Fibroblast of lung (primary cell): ENCODE measurements around the gene CCDC69. TPM values are rescaled to one million over a fixed set of nuclear protein-coding genes. Genes with fewer than 3 reads are reported as not detected.
"Not testable (repeated sequence)": the region's sequence is repeated elsewhere in the genome, so short reads cannot be mapped to it uniquely, and the experiment has no call there.

Experiments used
- DNase-seq, 2 donors: peaks; one replicate each; pipeline versions ENCODE4 v3.0.0 to v3.0.0-alpha.2; 2010; ENCODE audit warnings: low read depth in 2 of 2
- H2AFZ ChIP-seq: 2 replicates; pipeline ENCODE4 v1.5.1; 2012; ENCODE audit warnings: low read length, control low read depth, inconsistent platforms
- H3K27ac ChIP-seq: 2 replicates; pipeline ENCODE4 v1.5.1; 2011; ENCODE audit warnings: low read length, control low read depth; ENCODE audit not compliant: insufficient read depth
- H3K27me3 ChIP-seq: 2 replicates; pipeline ENCODE4 v1.5.1; 2011; ENCODE audit warnings: mild to moderate bottlenecking, low read length; ENCODE audit not compliant: control insufficient read depth, insufficient read depth
- H3K36me3 ChIP-seq: 2 replicates; pipeline ENCODE4 v1.5.1; 2011; ENCODE audit warnings: low read length; ENCODE audit not compliant: control insufficient read depth, insufficient read depth
- H3K4me1 ChIP-seq: 2 replicates; pipeline ENCODE4 v1.5.1; 2011; ENCODE audit warnings: low read length; ENCODE audit not compliant: control insufficient read depth, insufficient read depth; ENCODE audit errors: extremely low read depth
- H3K4me2 ChIP-seq: 2 replicates; pipeline ENCODE4 v1.5.1; 2011; ENCODE audit warnings: low read length, control low read depth; ENCODE audit not compliant: insufficient read depth; ENCODE audit errors: extremely low read depth
- H3K4me3 ChIP-seq, 4 experiments: fragments of 200-600 bp in 1 of 4; sonication (generic) in 1 of 4; replicated peaks in 1 of 4; 2 replicates each; pipeline ENCODE4 v1.5.1; 2011 to 2016; ENCODE audit warnings: low read length in 4 of 4, low read depth in 3 of 4, mild to moderate bottlenecking in 3 of 4, control low read depth in 2 of 4, inconsistent platforms in 1 of 4, mixed read lengths in 1 of 4; ENCODE audit not compliant: insufficient read depth in 1 of 4; ENCODE audit errors: control extremely low read depth in 1 of 4
- H3K79me2 ChIP-seq: 2 replicates; pipeline ENCODE4 v1.5.1; 2012; ENCODE audit warnings: mild to moderate bottlenecking, low read length, inconsistent platforms; ENCODE audit not compliant: control insufficient read depth, insufficient read depth
- H3K9ac ChIP-seq: 2 replicates; pipeline ENCODE4 v1.5.1; 2011; ENCODE audit warnings: mild to moderate bottlenecking, low read length, control low read depth; ENCODE audit not compliant: insufficient read depth
- H3K9me3 ChIP-seq: 2 replicates; pipeline ENCODE4 v1.5.1; 2012; ENCODE audit warnings: low read depth, low read length; ENCODE audit not compliant: control insufficient read depth, insufficient read depth
- H4K20me1 ChIP-seq: 2 replicates; pipeline ENCODE4 v1.5.1; 2011; ENCODE audit warnings: low read length; ENCODE audit not compliant: control insufficient read depth, insufficient read depth; ENCODE audit errors: extremely low read depth
- EZH2 ChIP-seq: IDR thresholded peaks from 2 replicates; pipeline ENCODE4 v1.5.1; 2012; ENCODE audit warnings: low read length, control low read depth, mild to moderate bottlenecking; ENCODE audit errors: missing control alignments
- polyA plus RNA-seq, 2 donors: library from polyadenylated mRNA; depleted of rRNA in 1 of 2; stranded (reverse) in 1 of 2; unstranded in 1 of 2; fragments of >200 nt; gene quantifications; 2 replicates each; pipeline ENCODE4 v1.2.1, GENCODE V29; 2011 to 2012; ENCODE audit warnings: missing spikeins in 1 of 2
- total RNA-seq: library from RNA; depleted of rRNA; stranded (reverse); fragments of >200 nt; gene quantifications from 2 replicates; pipeline ENCODE4 v1.2.1, GENCODE V29; 2014
- TF ChIP-seq, protein P1 (sequence below), 2 donors: IDR thresholded peaks in 1 of 2; conservative IDR thresholded peaks in 1 of 2; 1 replicate in 1 of 2; 2 replicates in 1 of 2; pipeline ENCODE4 v1.5.1; 2011 to 2012; ENCODE audit warnings: low read length in 2 of 2, control low read depth in 1 of 2, inconsistent platforms in 1 of 2, low read depth in 1 of 2, mild to moderate bottlenecking in 1 of 2

Gene CCDC69
- total and polyA plus RNA-seq, 2 donors (not counting 1 experiment from before 2014, with no cell fraction given) = 1.5 to 4.0 TPM

DNA sequence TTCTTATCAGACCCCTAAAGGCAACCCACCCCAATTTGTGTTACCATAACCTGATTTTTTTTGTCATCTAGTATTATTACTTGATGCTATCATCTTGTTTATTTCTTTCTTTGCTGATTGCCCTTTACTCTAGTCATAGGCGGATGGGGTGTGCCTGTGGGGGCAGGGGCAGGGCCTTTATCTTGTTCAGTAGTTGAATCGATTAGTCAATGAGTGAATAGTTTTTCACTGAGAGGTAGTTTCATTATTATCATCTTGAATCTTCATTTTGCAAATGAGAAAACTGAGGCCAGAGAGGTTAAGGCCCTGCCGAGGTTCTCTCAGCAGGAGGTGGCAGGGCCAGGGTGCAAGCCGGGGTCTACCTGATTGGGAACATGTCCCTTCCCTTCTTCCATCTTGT is 19.7 kb upstream of the CCDC69 start:
- TF ChIP-seq, protein P1, sequence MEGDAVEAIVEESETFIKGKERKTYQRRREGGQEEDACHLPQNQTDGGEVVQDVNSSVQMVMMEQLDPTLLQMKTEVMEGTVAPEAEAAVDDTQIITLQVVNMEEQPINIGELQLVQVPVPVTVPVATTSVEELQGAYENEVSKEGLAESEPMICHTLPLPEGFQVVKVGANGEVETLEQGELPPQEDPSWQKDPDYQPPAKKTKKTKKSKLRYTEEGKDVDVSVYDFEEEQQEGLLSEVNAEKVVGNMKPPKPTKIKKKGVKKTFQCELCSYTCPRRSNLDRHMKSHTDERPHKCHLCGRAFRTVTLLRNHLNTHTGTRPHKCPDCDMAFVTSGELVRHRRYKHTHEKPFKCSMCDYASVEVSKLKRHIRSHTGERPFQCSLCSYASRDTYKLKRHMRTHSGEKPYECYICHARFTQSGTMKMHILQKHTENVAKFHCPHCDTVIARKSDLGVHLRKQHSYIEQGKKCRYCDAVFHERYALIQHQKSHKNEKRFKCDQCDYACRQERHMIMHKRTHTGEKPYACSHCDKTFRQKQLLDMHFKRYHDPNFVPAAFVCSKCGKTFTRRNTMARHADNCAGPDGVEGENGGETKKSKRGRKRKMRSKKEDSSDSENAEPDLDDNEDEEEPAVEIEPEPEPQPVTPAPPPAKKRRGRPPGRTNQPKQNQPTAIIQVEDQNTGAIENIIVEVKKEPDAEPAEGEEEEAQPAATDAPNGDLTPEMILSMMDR (conservative IDR thresholded peaks at IDR 0.05 in 1 of 2, IDR thresholded peaks at IDR 0.05 in 1 of 2; ENCODE audit: low read depth in 1 of 2, low read length in 2 of 2) = no peak
- no peak for TF ChIP-seq EZH2
- DNase-seq = no peak
- Histone ChIP-seq H4K20me1 (no peaks in the 10 kb centered on the region), H3K4me2 (no peak overlapping the region), H3K9me3 (no peaks in the 10 kb centered on the region), H3K27me3 (peaks cover 2% of the 10 kb centered on the region), H2AFZ (no peak overlapping the region), H3K79me2 (no peaks in the 10 kb centered on the region), H3K4me1 (no peaks in the 10 kb centered on the region), H3K36me3 (no peaks in the 10 kb centered on the region), H3K4me3 (no peak overlapping the region), H3K9ac (no peak overlapping the region), H3K27ac (no peak overlapping the region)

DNA sequence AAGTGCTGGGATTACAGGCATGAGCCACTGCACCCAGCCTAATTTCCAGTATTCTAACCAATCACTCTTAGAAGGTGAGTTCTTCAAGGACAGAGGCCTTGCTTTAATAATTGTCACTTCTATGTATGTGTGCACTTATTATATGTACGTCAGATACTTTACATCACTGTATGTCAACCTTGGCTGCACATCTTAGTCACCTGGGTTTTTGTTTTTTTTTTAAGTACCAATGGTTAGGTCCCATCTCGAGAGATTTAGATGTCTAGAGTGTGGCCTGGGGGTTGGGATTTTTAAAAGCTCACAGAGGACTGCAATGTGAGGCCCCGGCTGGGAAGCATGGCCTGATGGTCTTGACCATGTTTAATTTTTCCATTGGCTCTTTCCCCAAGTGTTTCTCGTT is 19.2 kb upstream of the CCDC69 start:
- no peaks in the 10 kb centered on the region for H3K9me3 ChIP-seq
- H3K27me3 ChIP-seq = peaks cover 5% of the 10 kb centered on the region
- DNase-seq = no peak
- H3K4me1 ChIP-seq = no peaks in the 10 kb centered on the region
- no peak overlapping the region for H3K4me3 ChIP-seq
- TF ChIP-seq, protein P1 (conservative IDR thresholded peaks at IDR 0.05 in 1 of 2, IDR thresholded peaks at IDR 0.05 in 1 of 2; ENCODE audit: low read depth in 1 of 2, low read length in 2 of 2) = no peak
- TF ChIP-seq EZH2 = no peak
- H4K20me1 ChIP-seq = no peaks in the 10 kb centered on the region
- no peak overlapping the region for H3K27ac ChIP-seq
- no peaks in the 10 kb centered on the region for H3K79me2 ChIP-seq
- no peak overlapping the region for H3K4me2 ChIP-seq
- no peaks in the 10 kb centered on the region for H3K36me3 ChIP-seq
- H2AFZ ChIP-seq = no peak overlapping the region
- H3K9ac ChIP-seq = no peak overlapping the region

- H3K4me3 ChIP-seq = no peak overlapping the region
- H3K27me3 ChIP-seq = peaks cover 5% of the 10 kb centered on the region
- no peaks in the 10 kb centered on the region for H3K79me2 ChIP-seq
- H3K4me1 ChIP-seq = no peaks in the 10 kb centered on the region
- no peak overlapping the region for H3K4me2 ChIP-seq
- no peaks in the 10 kb centered on the region for H3K36me3 ChIP-seq
- no peak for DNase-seq
- H3K27ac ChIP-seq = no peak overlapping the region
- no peak overlapping the region for H3K9ac ChIP-seq
- H4K20me1 ChIP-seq = no peaks in the 10 kb centered on the region
- H2AFZ ChIP-seq = no peak overlapping the region
- H3K9me3 ChIP-seq = no peaks in the 10 kb centered on the region
- TF ChIP-seq, protein P1 (conservative IDR thresholded peaks at IDR 0.05 in 1 of 2, IDR thresholded peaks at IDR 0.05 in 1 of 2; ENCODE audit: low read depth in 1 of 2, low read length in 2 of 2) = no peak
- no peak for TF ChIP-seq EZH2
These were observed 17.2 kb upstream of the CCDC69 start for GRCh38 chr5:151240924-151241635.

DNA sequence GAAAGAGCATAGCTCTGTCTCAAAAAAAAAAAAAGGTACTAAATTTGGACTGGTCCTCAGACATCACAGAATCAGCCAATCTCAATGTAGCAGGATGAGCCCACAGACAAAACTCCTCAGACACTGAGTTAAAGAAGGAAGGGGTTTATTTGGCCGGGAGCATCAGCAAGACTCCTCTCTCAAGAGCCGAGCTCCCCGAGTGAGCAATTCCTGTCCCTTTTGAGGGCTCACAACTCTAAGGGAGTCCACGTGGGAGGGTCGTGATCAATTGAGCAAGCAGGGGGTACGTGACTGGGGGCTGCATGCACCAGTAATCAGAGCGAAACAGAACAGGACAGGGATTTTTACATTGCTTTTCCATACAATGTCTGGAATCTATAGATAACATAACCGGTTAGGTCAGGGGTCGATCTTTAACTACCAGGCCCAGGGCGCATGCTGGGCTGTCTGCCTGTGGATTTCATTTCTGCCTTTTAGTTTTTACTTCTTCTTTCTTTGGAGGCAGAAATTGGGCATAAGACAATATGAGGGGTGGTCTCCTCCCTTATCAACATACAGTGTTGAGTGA is 16.5 kb upstream of the CCDC69 start:
- H3K27me3 ChIP-seq, H3K9me3 ChIP-seq, H3K27ac ChIP-seq, H3K9ac ChIP-seq, DNase-seq, H3K4me3 ChIP-seq, H2AFZ ChIP-seq, H3K79me2 ChIP-seq, H4K20me1 ChIP-seq, H3K4me2 ChIP-seq, H3K36me3 ChIP-seq, H3K4me1 ChIP-seq: not testable (repeated sequence)
